Middle frontal gyrus (tissue), 1 donor: ENCODE results near the gene ECI1.
"Not testable (repeated sequence)": the region's sequence is repeated elsewhere in the genome, so short reads cannot be mapped to it uniquely, and the experiment has no call there.

Source experiments
- DNase-seq: peaks from one replicate; pipeline ENCODE4 v3.0.0-alpha.2; 2015; ENCODE audit warnings: low spot score; ENCODE audit errors: extremely low spot score

ECI1 gene

GRCh38 chr16:2256531-2257140 lies 5.2 kb upstream of the ECI1 start:
- no peak for DNase-seq

GRCh38 chr16:2253293-2253692 lies 1.9 kb upstream of the ECI1 start:
- no peak for DNase-seq

DNA sequence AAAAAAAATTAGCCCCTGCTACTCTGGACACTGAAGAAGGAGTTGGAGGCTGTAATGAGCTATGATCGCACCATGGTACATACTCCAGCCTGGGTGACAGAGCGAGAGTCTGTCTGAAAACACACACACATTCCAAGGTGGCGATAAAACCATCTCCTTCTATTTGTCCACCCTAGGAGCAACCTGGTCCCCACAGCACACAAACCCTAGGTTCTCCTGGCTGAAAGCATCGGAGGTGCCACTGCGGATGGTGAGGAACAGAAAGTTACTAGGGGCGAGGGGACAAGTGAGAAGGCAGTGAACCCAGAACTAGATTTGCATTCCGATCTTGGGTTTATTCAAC lies 1.4 kb upstream of the ECI1 start:
- no peak for DNase-seq

- no peak for DNase-seq
These were observed 613 bp downstream of the ECI1 start for GRCh38 chr16:2250652-2251295.

DNA sequence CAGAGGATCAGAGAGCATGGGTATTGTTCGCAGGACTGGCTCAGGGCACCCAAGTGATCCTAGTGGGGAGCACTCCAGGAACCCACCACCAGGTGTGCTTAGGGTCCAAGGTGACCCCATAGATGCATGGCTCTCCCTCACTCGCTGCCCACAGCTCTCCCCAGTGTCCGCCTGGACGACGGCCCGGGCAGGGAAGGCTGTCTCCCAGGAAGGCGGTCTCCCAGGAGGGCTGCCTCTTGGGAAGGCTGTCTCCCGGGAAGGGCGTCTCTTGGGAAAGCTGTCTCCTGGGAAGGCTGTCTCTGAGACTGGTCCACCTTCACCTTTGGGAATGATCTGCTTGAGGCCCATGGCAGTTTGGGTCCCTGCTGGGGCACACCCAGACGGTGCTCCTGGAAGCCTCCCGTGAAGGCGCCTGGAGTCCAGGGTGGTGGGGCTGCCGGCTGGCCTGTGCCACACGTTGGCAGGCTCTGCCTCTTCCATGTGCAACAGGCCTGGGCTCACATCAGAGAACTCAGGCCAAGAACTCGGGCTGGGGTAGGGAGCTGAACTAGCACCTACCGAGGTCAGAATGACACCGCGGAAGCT lies 5.0 kb downstream of the ECI1 start:
- DNase-seq = no peak

GRCh38 chr16:2244926-2245795 lies 6.2 kb downstream of the ECI1 start:
- DNase-seq = no peak

DNA sequence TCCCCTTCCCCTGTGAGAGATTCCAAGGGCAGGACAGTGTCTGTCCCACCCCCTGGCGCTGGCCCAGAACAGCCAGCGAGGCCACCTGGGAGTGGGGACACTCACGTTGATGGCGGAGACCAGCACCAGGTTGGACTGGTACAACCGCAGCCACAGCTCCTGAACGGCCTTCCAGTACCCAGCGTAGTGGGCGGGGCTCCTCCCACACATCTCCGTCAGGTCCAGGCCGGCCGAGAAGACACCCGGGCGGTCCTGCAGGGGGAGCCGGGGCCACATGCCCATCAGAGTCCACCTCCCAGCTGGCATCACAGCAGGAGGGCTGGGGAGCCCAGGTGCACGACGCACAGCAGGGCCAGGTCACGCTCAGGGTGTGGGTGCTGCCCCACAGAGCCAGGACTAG lies 7.1 kb downstream of the ECI1 start:
- DNase-seq = no peak

- DNase-seq = no peak
These were observed 7.6 kb downstream of the ECI1 start for GRCh38 chr16:2243781-2244180.

- no peak for DNase-seq
These were observed 8.3 kb downstream of the ECI1 start for GRCh38 chr16:2243031-2243528.

GRCh38 chr16:2242598-2242997 lies 8.8 kb downstream of the ECI1 start:
- DNase-seq = no peak

DNA sequence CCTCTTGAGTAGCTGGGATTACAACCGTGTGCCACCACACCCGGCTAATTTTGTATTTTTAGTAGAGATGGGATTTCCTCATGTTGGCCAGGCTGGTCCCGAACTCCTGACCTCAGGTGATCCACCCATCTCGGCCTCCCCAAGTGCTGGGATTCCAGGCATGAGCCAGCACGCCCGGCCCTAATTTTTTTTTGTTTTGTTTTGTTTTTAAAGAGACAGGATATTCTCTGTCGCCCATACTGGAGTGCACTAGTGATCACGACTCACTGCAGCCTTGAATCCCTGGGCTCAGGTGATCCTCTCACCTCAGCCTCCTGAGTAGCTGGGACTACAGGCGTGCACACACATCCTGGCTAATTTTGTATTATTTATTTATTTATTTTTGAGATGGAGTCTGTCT lies 11.1 kb downstream of the ECI1 start:
- not testable (repeated sequence) for DNase-seq

- no peak for DNase-seq
These were observed 12.3 kb downstream of the ECI1 start for GRCh38 chr16:2238838-2239675.

DNA sequence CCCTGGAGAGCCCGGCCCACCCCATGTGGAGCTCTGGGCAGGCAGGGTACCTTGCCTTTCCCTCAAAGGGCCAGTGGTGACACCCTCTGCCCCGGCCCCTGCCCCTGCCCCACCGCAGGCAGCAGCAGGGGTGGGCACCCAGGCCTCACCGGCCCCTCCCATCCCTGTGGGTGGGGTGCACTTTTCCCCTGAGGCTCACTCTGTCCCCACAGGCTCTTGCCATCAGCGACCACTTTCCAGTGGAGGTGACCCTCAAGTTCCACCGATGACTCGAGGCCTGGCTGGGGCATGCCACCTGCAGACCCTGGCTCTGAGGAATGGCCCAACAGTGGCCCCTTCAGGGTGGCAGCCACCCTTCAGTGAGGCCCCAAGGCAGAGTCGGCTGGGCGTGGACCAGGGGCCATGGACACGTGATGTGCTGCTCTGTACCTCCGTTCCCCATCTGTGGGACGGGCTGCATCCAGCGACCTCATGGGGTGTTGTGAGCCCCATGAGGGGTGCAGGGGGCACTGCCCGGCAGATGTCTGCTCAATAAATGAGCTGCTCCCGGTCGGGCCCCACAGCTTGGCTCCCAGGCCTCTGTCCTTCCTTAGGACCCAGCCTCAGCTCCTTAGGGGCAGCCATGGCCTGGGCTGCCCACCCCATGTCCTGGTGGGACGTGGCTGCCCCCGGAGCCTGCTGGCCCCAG lies 13.1 kb downstream of the ECI1 start:
- no peak for DNase-seq

DNA sequence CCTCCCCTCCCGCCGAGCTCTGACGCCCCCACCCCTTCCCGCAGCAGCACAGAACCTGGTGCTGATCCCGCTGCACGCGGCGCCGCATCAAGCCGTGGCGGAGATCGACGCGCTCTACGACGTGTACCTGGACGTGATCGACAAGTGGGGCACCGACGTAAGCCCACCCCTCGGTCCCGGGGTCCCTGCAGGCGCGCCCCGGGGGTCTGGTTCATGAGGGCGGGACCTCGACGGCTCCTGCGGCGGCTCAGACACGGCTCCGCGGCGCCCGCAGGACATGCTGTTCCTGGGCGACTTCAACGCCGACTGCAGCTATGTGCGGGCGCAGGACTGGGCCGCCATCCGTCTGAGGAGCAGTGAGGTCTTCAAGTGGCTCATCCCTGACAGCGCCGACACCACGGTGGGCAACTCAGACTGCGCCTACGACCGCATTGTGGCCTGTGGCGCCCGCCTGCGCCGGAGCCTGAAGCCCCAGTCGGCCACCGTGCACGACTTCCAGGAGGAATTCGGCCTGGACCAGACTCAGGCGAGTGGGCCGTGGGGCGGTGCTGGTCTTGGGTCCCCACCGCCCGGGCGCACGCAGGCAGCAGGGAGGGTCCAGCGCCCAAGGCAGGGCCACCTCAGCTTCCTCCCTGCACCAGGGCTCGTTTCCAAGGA lies 13.8 kb downstream of the ECI1 start:
- no peak for DNase-seq

DNA sequence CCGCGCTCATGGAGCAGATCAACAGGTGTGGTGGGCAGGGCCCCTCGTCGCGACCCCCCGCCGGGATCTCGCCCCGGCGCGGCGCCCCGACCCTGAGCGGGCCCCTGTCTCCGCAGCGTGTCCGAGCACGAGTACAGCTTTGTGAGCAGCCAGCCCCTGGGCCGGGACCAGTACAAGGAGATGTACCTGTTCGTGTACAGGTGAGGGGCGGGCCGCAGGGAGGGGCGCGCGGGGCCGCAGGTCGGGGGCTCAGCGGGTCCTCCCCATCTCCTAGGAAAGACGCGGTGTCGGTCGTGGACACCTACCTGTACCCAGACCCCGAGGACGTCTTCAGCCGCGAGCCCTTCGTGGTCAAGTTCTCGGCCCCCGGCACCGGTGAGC lies 14.3 kb downstream of the ECI1 start:
- no peak for DNase-seq

GRCh38 chr16:2236337-2237101 lies 14.9 kb downstream of the ECI1 start, which contains the start of gene DNASE1L2:
Gene DNASE1L2 (plus strand): TSS chr16:2236444. CDS start chr16:2236817, 373 bp downstream.
- no peak for DNase-seq

DNA sequence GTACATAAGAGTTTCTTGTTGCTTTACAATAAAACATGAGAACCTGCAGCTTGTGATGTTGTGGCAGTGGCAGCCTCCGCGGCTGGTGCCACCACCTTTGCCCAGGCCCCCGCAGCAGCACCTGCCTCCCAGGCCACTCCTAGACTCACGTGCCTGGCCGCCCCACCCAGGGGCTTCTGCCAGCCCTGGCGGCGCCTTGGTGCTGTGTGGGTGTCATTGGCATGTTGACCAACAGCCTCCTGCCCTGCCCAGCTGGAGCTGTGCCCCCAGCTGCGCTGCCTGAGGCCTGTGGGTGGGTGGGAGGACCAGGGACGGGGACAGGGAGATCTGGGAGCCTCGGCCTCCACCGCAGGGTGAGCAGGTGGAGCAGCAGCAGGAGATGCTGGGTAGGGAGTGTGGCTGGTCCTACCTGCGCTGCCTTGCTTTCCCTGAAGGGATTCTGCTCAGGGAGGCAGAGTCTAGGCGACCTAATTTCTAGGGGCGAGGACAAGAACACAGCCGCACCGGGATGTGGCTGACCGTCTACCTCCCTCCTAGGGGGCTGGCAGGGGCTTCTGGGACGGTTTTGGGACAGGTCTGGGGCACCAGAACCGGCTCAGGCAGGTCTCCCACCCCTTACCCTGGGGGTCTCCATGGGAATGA lies 15.6 kb downstream of the ECI1 start:
- DNase-seq = no peak

DNA sequence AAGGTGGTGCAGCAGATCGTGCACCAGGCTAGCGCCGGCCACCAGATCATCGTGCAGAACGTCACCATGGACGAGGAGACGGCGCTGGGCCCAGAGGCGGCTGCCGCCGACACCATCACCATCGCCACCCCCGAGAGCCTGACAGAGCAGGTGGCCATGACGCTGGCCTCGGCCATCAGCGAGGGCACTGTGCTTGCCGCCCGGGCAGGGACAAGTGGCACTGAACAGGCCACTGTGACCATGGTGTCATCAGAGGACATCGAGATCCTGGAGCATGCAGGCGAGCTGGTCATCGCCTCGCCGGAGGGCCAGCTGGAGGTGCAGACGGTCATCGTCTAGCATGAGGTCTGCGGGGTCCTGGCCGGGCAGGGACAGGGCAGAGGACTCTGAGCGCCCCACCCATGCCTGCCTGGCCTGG lies 16.1 kb downstream of the ECI1 start:
- no peak for DNase-seq

- DNase-seq = no peak
These were observed 16.6 kb downstream of the ECI1 start for GRCh38 chr16:2234813-2235170.
